Measurements from ENCODE around the gene KRTAP10-9. TPM values are rescaled to one million over a fixed set of nuclear protein-coding genes. Genes with fewer than 3 reads are reported as not detected.
A peak's percentile ranks its signal among the peaks of the same experiment; 100 is the strongest.

Gene KRTAP10-9
- total and polyA plus RNA-seq, 2 of the 8 experiments (the other 6 are each of a cell fraction or from before 2014, with no cell fraction given): not detected

DNA sequence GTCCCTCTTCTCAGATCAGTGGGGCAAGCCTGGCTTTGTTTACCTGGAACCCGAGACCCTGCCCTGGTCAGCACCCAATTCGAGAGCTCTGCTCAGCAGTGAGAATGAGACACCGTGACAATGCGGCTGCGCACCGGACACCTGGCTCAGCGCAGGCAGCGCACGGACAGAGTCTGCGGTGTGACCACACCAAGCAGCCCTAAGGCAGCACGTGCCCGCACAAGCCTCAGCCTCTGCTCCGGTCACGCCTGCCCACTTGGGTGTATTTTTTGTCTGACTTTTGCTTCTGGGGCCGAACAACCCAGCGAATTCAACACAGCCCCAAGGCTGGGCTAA is 10.3 kb upstream of the KRTAP10-9 start:
- Histone ChIP-seq H3K23me2 (ENCODE audit: low read depth, low read length) (no peaks in the 10 kb centered on the region), H2AK5ac (ENCODE audit: low read depth, low read length) (no peak overlapping the region), H2BK120ac (replicated peaks; ENCODE audit: low read depth, low read length) (no peak overlapping the region), H4K20me1 (replicated peaks in 1 of 2; ENCODE audit: control insufficient read depth in 1 of 2, insufficient read depth in 2 of 2, low read length in 2 of 2) (peaks cover 0 to 1% of the 10 kb centered on the region in 2 experiments), H4K8ac (ENCODE audit: extremely low read depth, insufficient read depth, low read length) (peak overlapping the region; percentile 45; the same call in 1 of the 2 replicates), H2BK5ac (ENCODE audit: low read depth, low read length) (peak overlapping the region; percentile 60; the same call in 1 of the 2 replicates), H3K27ac (ENCODE audit: low read depth, low read length) (no peak overlapping the region), H3K79me1 (ENCODE audit: low read depth, low read length) (no peaks in the 10 kb centered on the region; the same call in 1 of the 2 replicates), H3K23ac (ENCODE audit: insufficient read length) (no peak overlapping the region), H2BK15ac (ENCODE audit: low read length) (peak overlapping the region; percentile 72; the same call in 1 of the 2 replicates), H3K79me2 (ENCODE audit: control insufficient read depth in 1 of 2, insufficient read depth in 2 of 2, low read length in 2 of 2) (no peaks in the 10 kb centered on the region), H4K5ac (ENCODE audit: insufficient read length, low read depth, low read length) (no peak overlapping the region), H2BK20ac (ENCODE audit: low read length) (peak overlapping the region; percentile 66; the same call in 1 of the 2 replicates), H3K56ac (replicated peaks; ENCODE audit: insufficient read length, low read depth, low read length) (no peak overlapping the region), H3K18ac (ENCODE audit: extremely low read depth, low read length) (peak overlapping the region; percentile 32; the same call in 1 of the 2 replicates), H3K4ac (replicated peaks; ENCODE audit: insufficient read length, low read depth, low read length) (peak overlapping the region; percentile 76), H3K9me3 (ENCODE audit: insufficient read depth in 2 of 2, low read depth in 1 of 2, low read length in 1 of 2) (peaks cover 11 to 12% of the 10 kb centered on the region in 2 experiments), H3K27me3 (replicated peaks in 1 of 4; ENCODE audit: control insufficient read depth in 3 of 4, extremely low read depth in 1 of 4, insufficient read depth in 3 of 4, low read length in 3 of 4) (no peaks in the 10 kb centered on the region), H3K4me3 (ENCODE audit: extremely low read depth in 1 of 4, insufficient read depth in 2 of 4, low read depth in 3 of 4, low read length in 4 of 4) (no peak overlapping the region), H3K14ac (ENCODE audit: insufficient read length) (no peak overlapping the region), H4K91ac (replicated peaks; ENCODE audit: insufficient read length, low read length) (peak overlapping the region; percentile 69), H3K4me1 (replicated peaks in 1 of 4; ENCODE audit: control insufficient read depth in 3 of 4, insufficient read depth in 4 of 4, low read length in 3 of 4) (peaks cover 0 to 6% (median 2%) of the 10 kb centered on the region in 4 experiments; a peak in 4 of 7 replicates), H2AFZ (ENCODE audit: low read length) (no peak overlapping the region), H2BK12ac (ENCODE audit: low read depth, low read length) (peak overlapping the region; percentile 84; the same call in 1 of the 2 replicates), H3K36me3 (ENCODE audit: control insufficient read depth in 2 of 4, insufficient read depth in 4 of 4, low read length in 3 of 4) (no peaks in the 10 kb centered on the region), H3K9ac (replicated peaks in 1 of 4; ENCODE audit: extremely low read depth in 1 of 4, low read depth in 3 of 4, low read length in 3 of 4) (no peak overlapping the region), H3K4me2 (ENCODE audit: insufficient read depth in 1 of 2, low read depth in 2 of 2, low read length in 2 of 2) (no peak overlapping the region)
- WGBS, 2 experiments (ENCODE audit: extremely low coverage in 1 of 2, insufficient coverage in 1 of 2, insufficient read length in 1 of 2, insufficient replicate concordance in 2 of 2, low coverage in 1 of 2, low lambda C conversion rate in 2 of 2, missing lambda C conversion rate in 1 of 2): 85% methylated on average over 16 of the region's 16 CpGs; no CpG with 5 or more reads in 1 of the 2 experiments
- FAIRE-seq (no peak), DNase-seq (ENCODE audit: low read depth in 1 of 2, low spot score in 2 of 2) (peak in 1 of 2 experiments; percentile 45)
- CTCF ChIA-PET (ENCODE audit: partially characterized antibody): interaction anchor here (0.7 to 4.0 kb wide), 10 partner anchors 9 to 183 kb away, joined by 3 to 16 read pairs (median 3); partner anchors contain the start of gene KRTAP10-9
- POLR2A ChIA-PET (ENCODE audit: partially characterized antibody): interaction anchor here (0.7 to 1.7 kb wide), 3 partner anchors 87 to 96 kb away, joined by 3 read pairs; no protein-coding TSS in a partner anchor
- TF ChIP-seq, protein P1, sequence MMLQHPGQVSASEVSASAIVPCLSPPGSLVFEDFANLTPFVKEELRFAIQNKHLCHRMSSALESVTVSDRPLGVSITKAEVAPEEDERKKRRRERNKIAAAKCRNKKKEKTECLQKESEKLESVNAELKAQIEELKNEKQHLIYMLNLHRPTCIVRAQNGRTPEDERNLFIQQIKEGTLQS (IDR thresholded peaks at IDR 0.05; ENCODE audit: insufficient read depth, low read depth, low read length): no peak
- TF ChIP-seq SP2 (IDR thresholded peaks at IDR 0.05; ENCODE audit: low read length) (no peak), CBX5 (IDR thresholded peaks at IDR 0.05; ENCODE audit: low read depth, low read length) (no peak), NRF1 (IDR thresholded peaks at IDR 0.05; ENCODE audit: low read depth, low read length) (no peak), RFX5 (IDR thresholded peaks at IDR 0.05; ENCODE audit: borderline replicate concordance, low read depth, low read length) (no peak), EGR1 (IDR thresholded peaks at IDR 0.05; ENCODE audit: borderline replicate concordance, low read depth, low read length) (no peak), CTBP2 (IDR thresholded peaks at IDR 0.05; ENCODE audit: borderline replicate concordance, insufficient read depth, insufficient read length, low read length) (no peak), SP4 (IDR thresholded peaks at IDR 0.05; ENCODE audit: low read length) (no peak)

Data from H1 (cell line).